B cell (primary cell): ENCODE data around the gene FRZB. TPM values are rescaled to one million over a fixed set of nuclear protein-coding genes. Genes with fewer than 3 reads are reported as not detected.

Experiments
- ATAC-seq: fragments of 200-7000 bp; cut with Tn5 transposase; one replicate; pipeline ENCODE4 v1.10.0; 2021; ENCODE audit warnings: low read depth, mild to moderate bottlenecking, moderate number of reproducible peaks, moderate library complexity
- CTCF ChIA-PET: fragments of 350-600 bp; sonication (Branson Sonifier 250); formaldehyde crosslinking; loops from one replicate; lab custom pipeline; 2021; ENCODE audit warnings: antibody characterized with exemption, inconsistent platforms; lab: Charles Lee
- POLR2A ChIA-PET: fragments of 350-600 bp; sonication (Branson Sonifier 250); formaldehyde crosslinking; loops from one replicate; lab custom pipeline; 2021; ENCODE audit warnings: antibody characterized with exemption; lab: Charles Lee
- DNase-seq: peaks from one replicate; pipeline ENCODE4 v3.0.0; 2013
- H2AFZ ChIP-seq: 2 replicates; pipeline ENCODE4 v1.6.1; 2012; ENCODE audit warnings: mild to moderate bottlenecking, low read depth, low read length; ENCODE audit not compliant: insufficient read depth, poor library complexity, severe bottlenecking
- H3K27ac ChIP-seq, 2 donors: 1 replicate in 1 of 2; 2 replicates in 1 of 2; pipeline ENCODE4 v1.5.1; 2012 to 2013; ENCODE audit warnings: low read length in 2 of 2, mild to moderate bottlenecking in 2 of 2, moderate library complexity in 1 of 2
- H3K27me3 ChIP-seq, 4 experiments: fragments of 200-600 bp in 1 of 4; sonication (generic) in 1 of 4; replicated peaks in 1 of 4; 1 replicate in 2 of 4; 2 replicates in 2 of 4; pipeline versions ENCODE4 v1.6.1 to v1.7.0; 2013 to 2016; ENCODE audit warnings: low read length in 3 of 4, mild to moderate bottlenecking in 2 of 4, mixed read lengths in 1 of 4, moderate library complexity in 1 of 4; ENCODE audit not compliant: insufficient read depth in 4 of 4, control insufficient read depth in 3 of 4; ENCODE audit errors: control extremely low read depth in 1 of 4
- H3K36me3 ChIP-seq, 2 experiments: replicated peaks in 1 of 2; 1 replicate in 1 of 2; 2 replicates in 1 of 2; pipeline versions ENCODE4 v1.6.1 to v1.7.1; 2013; ENCODE audit warnings: low read length in 1 of 2; ENCODE audit not compliant: insufficient read depth in 2 of 2, control insufficient read depth in 1 of 2; ENCODE audit errors: control extremely low read depth in 1 of 2, extremely low read depth in 1 of 2
- H3K4me1 ChIP-seq, 2 donors: fragments of 200-600 bp in 1 of 2; sonication (generic) in 1 of 2; 1 replicate in 1 of 2; 2 replicates in 1 of 2; pipeline versions ENCODE4 v1.5.1 to v1.6.1; 2013 to 2017; ENCODE audit warnings: low read length in 2 of 2; ENCODE audit not compliant: control insufficient read depth in 2 of 2, insufficient read depth in 2 of 2
- H3K4me2 ChIP-seq: replicated peaks from 2 replicates; pipeline ENCODE3; 2012; ENCODE audit warnings: mild to moderate bottlenecking, low read depth, low read length; ENCODE audit not compliant: poor library complexity, severe bottlenecking
- H3K4me3 ChIP-seq, 5 experiments: fragments of 200-600 bp in 1 of 5; sonication (generic) in 1 of 5; 1 replicate in 3 of 5; 2 replicates in 2 of 5; pipeline versions ENCODE4 v1.5.1 to v1.7.0; 2011 to 2016; ENCODE audit warnings: low read length in 4 of 5, mild to moderate bottlenecking in 4 of 5, low read depth in 2 of 5, control low read depth in 1 of 5, moderate library complexity in 1 of 5; ENCODE audit not compliant: insufficient read depth in 1 of 5; ENCODE audit errors: control extremely low read depth in 1 of 5, extremely low read depth in 1 of 5
- H3K79me2 ChIP-seq: fragments of 200-600 bp; sonication (generic); one replicate; pipeline ENCODE4 v1.6.0; 2016; ENCODE audit warnings: low read length; ENCODE audit not compliant: control insufficient read depth, insufficient read depth
- H3K9ac ChIP-seq: fragments of 200-600 bp; sonication (generic); 2 replicates; pipeline ENCODE4 v1.6.1; 2017; ENCODE audit warnings: mild to moderate bottlenecking, low read length, moderate library complexity
- H3K9me3 ChIP-seq, 3 donors: one replicate each; pipeline versions ENCODE4 v1.6.1 to v1.7.1; 2013; ENCODE audit warnings: low read length in 2 of 3; ENCODE audit not compliant: control insufficient read depth in 2 of 3, insufficient read depth in 1 of 3; ENCODE audit errors: control extremely low read depth in 1 of 3
- H4K20me1 ChIP-seq: 2 replicates; pipeline ENCODE4 v1.6.0; 2012; ENCODE audit warnings: mild to moderate bottlenecking, low read length; ENCODE audit not compliant: insufficient read depth, control insufficient read depth, poor library complexity, severe bottlenecking
- H3K27ac Mint-ChIP-seq: one replicate; pipeline ENCODE4 v1.8.0; 2021; ENCODE audit warnings: mixed read lengths
- H3K27me3 Mint-ChIP-seq: one replicate; pipeline ENCODE4 v1.8.0; 2021; ENCODE audit warnings: mixed read lengths
- H3K4me1 Mint-ChIP-seq: one replicate; pipeline ENCODE4 v1.8.0; 2021; ENCODE audit warnings: mixed read lengths
- H3K4me3 Mint-ChIP-seq: one replicate; pipeline ENCODE4 v1.8.0; 2021; ENCODE audit warnings: mixed read lengths
- H3K9me3 Mint-ChIP-seq: one replicate; pipeline ENCODE4 v1.8.0; 2022; ENCODE audit warnings: mixed read lengths; ENCODE audit not compliant: insufficient read depth
- CTCF ChIP-seq: fragments of 200-600 bp; IDR thresholded peaks from one replicate; pipeline ENCODE4 v1.8.0; 2022; ENCODE audit warnings: antibody characterized with exemption, mild to moderate bottlenecking
- EZH2 ChIP-seq: IDR thresholded peaks from 2 replicates; pipeline ENCODE4 v1.6.1; 2012; ENCODE audit warnings: borderline replicate concordance, low read depth, mild to moderate bottlenecking, moderate library complexity, low read length; ENCODE audit not compliant: insufficient read depth, poor library complexity, severe bottlenecking
- WGBS: methylation state at CpG from one replicate; pipeline ENCODE4 v1.1.5; 2013; ENCODE audit warnings: missing lambda C conversion rate; ENCODE audit not compliant: insufficient coverage; 5-methylcytosine and 5-hydroxymethylcytosine counted together
- intact Hi-C: fragments of 100-400 bp; cut with micrococcal nuclease; formaldehyde crosslinking; loops from one replicate; pipeline ENCODE4 v1.10.0; 2022
- polyA plus RNA-seq: library from polyadenylated mRNA; depleted of rRNA; stranded (reverse); fragments of >200 nt; gene quantifications from 2 replicates; pipeline ENCODE4 v1.2.3, GENCODE V29; 2012
- total RNA-seq, 2 donors: library from RNA; stranded (reverse); fragments of 120-200 nt in 1 of 2; gene quantifications; 1 replicate in 1 of 2; 2 replicates in 1 of 2; pipeline versions ENCODE4 v1.2.3 to v1.2.4, GENCODE V29; 2013 to 2022

FRZB gene
- total and polyA plus RNA-seq, 2 donors (not counting 1 experiment from before 2014, with no cell fraction given), result 0.27 TPM; not detected in 1

DNA sequence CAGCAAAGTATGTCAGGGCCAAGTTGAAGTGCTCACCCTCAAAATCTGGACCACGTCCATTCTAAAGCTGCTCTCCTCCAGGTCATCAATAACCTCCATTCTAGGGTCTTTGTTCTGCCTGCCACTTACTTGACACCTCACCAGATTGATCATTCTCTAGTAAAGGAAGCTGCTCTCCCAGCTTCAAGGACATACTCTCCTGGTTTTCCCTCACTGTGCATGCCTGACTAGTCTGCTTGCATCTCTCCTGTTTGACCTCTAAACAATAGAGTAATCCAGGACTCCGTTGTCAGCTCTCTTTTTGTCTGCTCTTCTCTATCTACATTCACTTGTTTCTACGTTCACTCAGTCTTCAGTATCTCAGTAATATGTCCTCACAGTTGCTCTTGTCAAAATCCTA is 59.1 kb downstream of the FRZB start:
- Histone ChIP-seq H3K9ac (no peak overlapping the region), H3K36me3 (no peaks in the 10 kb centered on the region), H3K9me3 (no peaks in the 10 kb centered on the region), H3K27me3 (peaks cover 0 to 20% (median 0%) of the 10 kb centered on the region in 4 experiments), H3K4me1 (no peaks in the 10 kb centered on the region), H2AFZ (no peak overlapping the region), H4K20me1 (no peaks in the 10 kb centered on the region), H3K4me3 (no peak overlapping the region), H3K27ac (no peak overlapping the region), H3K79me2 (no peaks in the 10 kb centered on the region), H3K4me2 (no peak overlapping the region)
- ChIA-PET CTCF (no interaction called here), POLR2A (no interaction called here)
- H3K27ac Mint-ChIP-seq, result no peak overlapping the region
- H3K4me1 Mint-ChIP-seq, result no peaks in the 10 kb centered on the region
- peaks cover 30% of the 10 kb centered on the region for H3K27me3 Mint-ChIP-seq
- DNase-seq, result no peak
- 83% methylated on average over 3 of the region's 3 CpGs for WGBS
- ATAC-seq, result no peak
- intact Hi-C loops, result no loop called here
- H3K9me3 Mint-ChIP-seq, result no peaks in the 10 kb centered on the region
- no peak overlapping the region for H3K4me3 Mint-ChIP-seq
- no peak for TF ChIP-seq EZH2
- no peak for TF ChIP-seq CTCF

- CTCF ChIA-PET, result no interaction called here
- no peak overlapping the region for H3K4me2 ChIP-seq
Observed at GRCh38 chr2:182804128-182804527, 62.3 kb downstream of the FRZB start.

More at GRCh38 chr2:182804128-182804527, 62.3 kb downstream of the FRZB start:
- TF ChIP-seq EZH2, result no peak
- no peak for TF ChIP-seq CTCF
- H2AFZ ChIP-seq, result no peak overlapping the region
- H4K20me1 ChIP-seq, result no peaks in the 10 kb centered on the region
- no peak overlapping the region for H3K27ac ChIP-seq
- POLR2A ChIA-PET, result no interaction called here
- no peaks in the 10 kb centered on the region for H3K4me1 ChIP-seq
- no peaks in the 10 kb centered on the region for H3K4me1 Mint-ChIP-seq
- no peak overlapping the region for H3K9ac ChIP-seq
- H3K9me3 ChIP-seq, result no peaks in the 10 kb centered on the region
- WGBS, result 87% methylated on average over 4 of the region's 5 CpGs
- H3K9me3 Mint-ChIP-seq, result no peaks in the 10 kb centered on the region
- no peak for DNase-seq
- intact Hi-C loops, result no loop called here
- peaks cover 0 to 36% (median 0%) of the 10 kb centered on the region in 4 experiments for H3K27me3 ChIP-seq
- H3K27me3 Mint-ChIP-seq, result peaks cover 40% of the 10 kb centered on the region
- ATAC-seq, result no peak
- no peaks in the 10 kb centered on the region for H3K79me2 ChIP-seq
- H3K27ac Mint-ChIP-seq, result no peak overlapping the region
- H3K4me3 Mint-ChIP-seq, result no peak overlapping the region
- H3K36me3 ChIP-seq, result no peaks in the 10 kb centered on the region
- no peak overlapping the region for H3K4me3 ChIP-seq
